IMR-90 (cell line): ENCODE results near the gene COPZ1. TPM values are rescaled to one million over a fixed set of nuclear protein-coding genes. Genes with fewer than 3 reads are reported as not detected.

Experiments
- ATAC-seq: fragments of 200-7000 bp; cut with Tn5 transposase; 2 replicates; pipeline ENCODE4 v1.9.1; 2020; ENCODE audit warnings: low read depth, mild to moderate bottlenecking, moderate library complexity
- BruUV-seq: library from RNA; stranded (reverse); fragments of 400-500 nt; replicated peaks from 2 replicates; lab custom pipeline; 2021; lab: Mats Ljungman, UMichigan
- CTCF ChIA-PET: fragments of 300-600 bp; formaldehyde crosslinking; extraction: SDS; loops from one replicate; lab custom pipeline; 2021; ENCODE audit warnings: antibody characterized with exemption; lab: Yijun Ruan, JAX
- POLR2A ChIA-PET: fragments of 300-600 bp; sonication (Branson Sonifier 250); formaldehyde crosslinking; loops from one replicate; lab custom pipeline; 2022; ENCODE audit warnings: antibody characterized with exemption; ENCODE audit not compliant: unreplicated experiment; lab: Charles Lee
- DNase-seq: peaks from one replicate; pipeline ENCODE4 v3.0.0; 2013
- H2AFZ ChIP-seq: replicated peaks from 2 replicates; pipeline ENCODE3; 2013; ENCODE audit warnings: low read length, mild to moderate bottlenecking; ENCODE audit not compliant: poor library complexity
- H2AK5ac ChIP-seq: 2 replicates; pipeline ENCODE4 v1.6.1; 2013; ENCODE audit warnings: low read depth, low read length, inconsistent platforms
- H2AK9ac ChIP-seq: replicated peaks from 2 replicates; pipeline ENCODE3; 2013; ENCODE audit warnings: mild to moderate bottlenecking, low read depth, low read length, moderate library complexity; ENCODE audit not compliant: poor library complexity
- H2BK120ac ChIP-seq: 2 replicates; pipeline ENCODE4 v1.6.1; 2013; ENCODE audit warnings: low read depth, low read length, inconsistent platforms
- H2BK15ac ChIP-seq: 3 replicates; pipeline ENCODE4 v1.6.1; 2013; ENCODE audit warnings: low read depth, low read length, inconsistent platforms
- H2BK20ac ChIP-seq: 2 replicates; pipeline ENCODE4 v1.6.1; 2013; ENCODE audit warnings: low read depth, mild to moderate bottlenecking, inconsistent platforms, low read length, moderate library complexity
- H2BK5ac ChIP-seq: 2 replicates; pipeline ENCODE4 v1.6.1; 2013; ENCODE audit warnings: mild to moderate bottlenecking, low read depth, low read length, inconsistent platforms; ENCODE audit not compliant: poor library complexity, severe bottlenecking
- H3K14ac ChIP-seq: replicated peaks from 2 replicates; pipeline ENCODE4 v1.6.1; 2013; ENCODE audit warnings: low read depth, low read length, inconsistent platforms
- H3K18ac ChIP-seq: 2 replicates; pipeline ENCODE4 v1.6.1; 2013; ENCODE audit warnings: low read depth, low read length, control low read depth
- H3K23ac ChIP-seq: 2 replicates; pipeline ENCODE4 v1.6.1; 2013; ENCODE audit warnings: low read depth, low read length, inconsistent platforms
- H3K27ac ChIP-seq: 2 replicates; pipeline ENCODE4 v1.5.1; 2013; ENCODE audit warnings: mild to moderate bottlenecking, control low read depth, low read length; ENCODE audit not compliant: insufficient read depth
- H3K27me3 ChIP-seq: 2 replicates; pipeline ENCODE4 v1.6.1; 2013; ENCODE audit warnings: low read length; ENCODE audit not compliant: control insufficient read depth, insufficient read depth
- H3K36me3 ChIP-seq: 2 replicates; pipeline ENCODE4 v1.6.1; 2013; ENCODE audit warnings: low read length, mixed read lengths; ENCODE audit not compliant: control insufficient read depth, insufficient read depth
- H3K4ac ChIP-seq: 2 replicates; pipeline ENCODE4 v1.6.1; 2013; ENCODE audit warnings: low read depth, low read length, inconsistent platforms
- H3K4me1 ChIP-seq: 2 replicates; pipeline ENCODE4 v1.6.1; 2013; ENCODE audit warnings: low read length, mixed read lengths; ENCODE audit not compliant: control insufficient read depth, insufficient read depth
- H3K4me2 ChIP-seq: 2 replicates; pipeline ENCODE4 v1.6.1; 2013; ENCODE audit warnings: low read depth, mild to moderate bottlenecking, control low read depth, low read length, moderate library complexity
- H3K4me3 ChIP-seq: 2 replicates; pipeline ENCODE4 v1.5.1; 2013; ENCODE audit warnings: low read depth, mild to moderate bottlenecking, control low read depth, low read length, moderate library complexity; ENCODE audit not compliant: insufficient read depth
- H3K56ac ChIP-seq: 2 replicates; pipeline ENCODE4 v1.6.1; 2013; ENCODE audit warnings: low read length, inconsistent platforms; ENCODE audit not compliant: insufficient read depth; ENCODE audit errors: extremely low read depth
- H3K79me1 ChIP-seq, 2 experiments: 2 replicates each; pipeline ENCODE4 v1.6.1; 2013; ENCODE audit warnings: low read length in 2 of 2, inconsistent platforms in 1 of 2, low read depth in 1 of 2
- H3K9ac ChIP-seq: 2 replicates; pipeline ENCODE4 v1.6.1; 2013; ENCODE audit warnings: low read depth, low read length, control low read depth
- H3K9me1 ChIP-seq: 2 replicates; pipeline ENCODE4 v1.6.1; 2013; ENCODE audit warnings: low read length, inconsistent platforms; ENCODE audit not compliant: insufficient read depth
- H3K9me3 ChIP-seq: 2 replicates; pipeline ENCODE4 v1.6.1; 2013; ENCODE audit warnings: low read length; ENCODE audit not compliant: control insufficient read depth, insufficient read depth
- H4K20me1 ChIP-seq: 2 replicates; pipeline ENCODE4 v1.6.1; 2013; ENCODE audit warnings: low read length, inconsistent platforms; ENCODE audit not compliant: insufficient read depth
- H4K5ac ChIP-seq: 2 replicates; pipeline ENCODE4 v1.6.1; 2013; ENCODE audit warnings: mild to moderate bottlenecking, low read depth, low read length, control low read depth
- H4K8ac ChIP-seq, 2 experiments: 2 replicates each; pipeline ENCODE4 v1.6.1; 2013; ENCODE audit warnings: low read depth in 2 of 2, low read length in 2 of 2, control low read depth in 1 of 2, inconsistent platforms in 1 of 2
- H4K91ac ChIP-seq: 2 replicates; pipeline ENCODE4 v1.6.1; 2013; ENCODE audit warnings: low read depth, low read length, inconsistent platforms; ENCODE audit not compliant: insufficient read depth
- CEBPB ChIP-seq: IDR thresholded peaks from 2 replicates; pipeline ENCODE4 v1.6.1; 2012; ENCODE audit warnings: low read depth, low read length, improper control_type of control experiment
- ELK1 ChIP-seq: fragments of 150-350 bp; IDR thresholded peaks from 2 replicates; pipeline ENCODE4 v1.6.1; 2016; ENCODE audit warnings: low read depth, mild to moderate bottlenecking, low read length, moderate library complexity, borderline replicate concordance
- FOS ChIP-seq: fragments of 150-350 bp; IDR thresholded peaks from 2 replicates; pipeline ENCODE4 v1.6.1; 2016; ENCODE audit warnings: low read depth, low read length
- MAFK ChIP-seq: IDR thresholded peaks from 2 replicates; pipeline ENCODE4 v1.6.1; 2012; ENCODE audit warnings: low read depth, low read length, improper control_type of control experiment
- NFE2L2 ChIP-seq: fragments of 150-350 bp; IDR thresholded peaks from 2 replicates; pipeline ENCODE4 v1.6.1; 2016; ENCODE audit warnings: low read depth, mild to moderate bottlenecking, low read length
- POLR2A ChIP-seq: IDR thresholded peaks from 2 replicates; pipeline ENCODE4 v1.6.1; 2012; ENCODE audit warnings: mild to moderate bottlenecking, low read depth, low read length
- RAD21 ChIP-seq: IDR thresholded peaks from 2 replicates; pipeline ENCODE4 v1.6.1; 2012; ENCODE audit warnings: low read length, improper control_type of control experiment
- RFX5 ChIP-seq: IDR thresholded peaks from 2 replicates; pipeline ENCODE4 v1.8.0; 2012; ENCODE audit warnings: low read depth, mild to moderate bottlenecking, low read length, moderate library complexity
- SMC3 ChIP-seq: fragments of 150-350 bp; IDR thresholded peaks from 2 replicates; pipeline ENCODE4 v1.6.1; 2016; ENCODE audit warnings: low read depth, mild to moderate bottlenecking, antibody characterized with exemption, low read length, moderate library complexity
- WGBS, 2 experiments: methylation state at CpG; one replicate each; pipeline versions ENCODE4 v1.1.5 to v1.1.7; 2013; ENCODE audit warnings: missing lambda C conversion rate in 2 of 2; ENCODE audit not compliant: insufficient read length in 1 of 2; ENCODE audit errors: extremely low coverage in 2 of 2; 5-methylcytosine and 5-hydroxymethylcytosine counted together
- dilution Hi-C: fragments of 300-500 bp; cut with HindIII; formaldehyde crosslinking; loops from one replicate; pipeline ENCODE4 v1.14.3; 2018; ENCODE audit warnings: low sequenced_read_pairs; ENCODE audit not compliant: unreplicated experiment
- in situ Hi-C: fragments of 300-500 bp; cut with MboI; formaldehyde crosslinking; loops from 3 replicates; pipeline ENCODE4 v1.14.3; 2019; ENCODE audit warnings: low sequenced_read_pairs, inconsistent platforms, mixed read lengths
- intact Hi-C: fragments of 100-400 bp; cut with micrococcal nuclease; formaldehyde crosslinking; loops from 2 replicates; pipeline ENCODE4 v1.10.0; 2022
- polyA plus RNA-seq, 3 experiments: library from polyadenylated mRNA; depleted of rRNA; stranded (reverse); fragments of >200 nt; gene quantifications; 2 replicates each; pipeline ENCODE4 v1.2.3, GENCODE V29; 2012; ENCODE audit warnings: low replicate concordance in 1 of 3
- total RNA-seq: library from RNA; depleted of rRNA; stranded (reverse); fragments of >200 nt; gene quantifications from 2 replicates; pipeline ENCODE4 v1.2.3, GENCODE V29; 2012
- TF ChIP-seq, protein P1 (sequence below): fragments of 150-350 bp; IDR thresholded peaks from 2 replicates; pipeline ENCODE4 v1.6.1; 2017; ENCODE audit warnings: mild to moderate bottlenecking, antibody characterized with exemption, low read length, low read depth
- TF ChIP-seq, protein P2 (sequence below): conservative IDR thresholded peaks from 2 replicates; pipeline ENCODE4 v1.5.1; 2012; ENCODE audit warnings: mild to moderate bottlenecking, low read depth, low read length, improper control_type of control experiment

COPZ1 gene
- total and polyA plus RNA-seq, 2 of the 4 experiments (the other 2 are of a cell fraction): 187 to 382 TPM

- H3K9me1 ChIP-seq: no peaks in the 10 kb centered on the region; the same call in 1 of the 2 replicates
- no peak overlapping the region for H3K4me3 ChIP-seq
- H4K20me1 ChIP-seq: peaks cover 4% of the 10 kb centered on the region; the same call in 1 of the 2 replicates
- peak overlapping the region; percentile 60; the same call in 1 of the 2 replicates for H3K14ac ChIP-seq
- no peak overlapping the region for H4K5ac ChIP-seq
- no peak overlapping the region for H3K27ac ChIP-seq
- H2BK15ac ChIP-seq: no peak overlapping the region
- ATAC-seq (no peak), DNase-seq (no peak)
- in situ Hi-C loops (loop anchor here (10.0 kb wide), 1 partner anchor 383 kb away; no protein-coding TSS in a partner anchor), intact Hi-C loops (no loop called here), dilution Hi-C loops (no loop called here)
- H2BK5ac ChIP-seq: no peak overlapping the region
- no peak overlapping the region for H2AK9ac ChIP-seq
- H3K4me1 ChIP-seq: peaks cover 4% of the 10 kb centered on the region; the same call in 1 of the 2 replicates
- peaks cover 1% of the 10 kb centered on the region; the same call in 1 of the 2 replicates for H3K36me3 ChIP-seq
- H3K23ac ChIP-seq: no peak overlapping the region
- ChIA-PET POLR2A (interaction anchor here (0.7 kb wide), 1 partner anchor 98 kb away, joined by 3 read pairs; the partner anchor contains the start of gene CBX5), CTCF (interaction anchor here (0.7 to 2.4 kb wide), 2 partner anchors 10 to 21 kb away, joined by 3 to 15 read pairs; no protein-coding TSS in a partner anchor)
- TF ChIP-seq ELK1 (no peak), SMC3 (no peak), MAFK (no peak), NFE2L2 (no peak), RFX5 (no peak), CEBPB (no peak), FOS (no peak), RAD21 (no peak), POLR2A (no peak)
- TF ChIP-seq, protein P1, sequence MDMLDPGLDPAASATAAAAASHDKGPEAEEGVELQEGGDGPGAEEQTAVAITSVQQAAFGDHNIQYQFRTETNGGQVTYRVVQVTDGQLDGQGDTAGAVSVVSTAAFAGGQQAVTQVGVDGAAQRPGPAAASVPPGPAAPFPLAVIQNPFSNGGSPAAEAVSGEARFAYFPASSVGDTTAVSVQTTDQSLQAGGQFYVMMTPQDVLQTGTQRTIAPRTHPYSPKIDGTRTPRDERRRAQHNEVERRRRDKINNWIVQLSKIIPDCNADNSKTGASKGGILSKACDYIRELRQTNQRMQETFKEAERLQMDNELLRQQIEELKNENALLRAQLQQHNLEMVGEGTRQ: no peak
- TF ChIP-seq, protein P2, sequence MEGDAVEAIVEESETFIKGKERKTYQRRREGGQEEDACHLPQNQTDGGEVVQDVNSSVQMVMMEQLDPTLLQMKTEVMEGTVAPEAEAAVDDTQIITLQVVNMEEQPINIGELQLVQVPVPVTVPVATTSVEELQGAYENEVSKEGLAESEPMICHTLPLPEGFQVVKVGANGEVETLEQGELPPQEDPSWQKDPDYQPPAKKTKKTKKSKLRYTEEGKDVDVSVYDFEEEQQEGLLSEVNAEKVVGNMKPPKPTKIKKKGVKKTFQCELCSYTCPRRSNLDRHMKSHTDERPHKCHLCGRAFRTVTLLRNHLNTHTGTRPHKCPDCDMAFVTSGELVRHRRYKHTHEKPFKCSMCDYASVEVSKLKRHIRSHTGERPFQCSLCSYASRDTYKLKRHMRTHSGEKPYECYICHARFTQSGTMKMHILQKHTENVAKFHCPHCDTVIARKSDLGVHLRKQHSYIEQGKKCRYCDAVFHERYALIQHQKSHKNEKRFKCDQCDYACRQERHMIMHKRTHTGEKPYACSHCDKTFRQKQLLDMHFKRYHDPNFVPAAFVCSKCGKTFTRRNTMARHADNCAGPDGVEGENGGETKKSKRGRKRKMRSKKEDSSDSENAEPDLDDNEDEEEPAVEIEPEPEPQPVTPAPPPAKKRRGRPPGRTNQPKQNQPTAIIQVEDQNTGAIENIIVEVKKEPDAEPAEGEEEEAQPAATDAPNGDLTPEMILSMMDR: no peak
- no peak overlapping the region for H3K56ac ChIP-seq
- no CpG with 5 or more reads among the region's 6 CpGs for WGBS, 2 experiments
- H2BK20ac ChIP-seq: no peak overlapping the region
- no peak overlapping the region for H3K4ac ChIP-seq
- no peak overlapping the region for H2BK120ac ChIP-seq
- no peak overlapping the region for H2AFZ ChIP-seq
- BruUV-seq: no TSS peak
- no peak overlapping the region for H4K91ac ChIP-seq
- no peaks in the 10 kb centered on the region for H3K9me3 ChIP-seq
- H4K8ac ChIP-seq: no peak overlapping the region; a peak in 1 of 4 replicates
- H2AK5ac ChIP-seq: peak overlapping the region; percentile 83
- peaks cover 0 to 6% of the 10 kb centered on the region in 2 experiments; a peak in 1 of 4 replicates for H3K79me1 ChIP-seq
- H3K27me3 ChIP-seq: no peaks in the 10 kb centered on the region
- no peak overlapping the region for H3K9ac ChIP-seq
- H3K18ac ChIP-seq: no peak overlapping the region
- H3K4me2 ChIP-seq: peak overlapping the region; percentile 97; the same call in 1 of the 2 replicates
Measured at GRCh38 chr12:54377797-54378515, 53.0 kb downstream of the COPZ1 start.
